IMR-90 (cell line): ENCODE data around the gene SPDYE16.
"Not testable (repeated sequence)": the region's sequence is repeated elsewhere in the genome, so short reads cannot be mapped to it uniquely, and the experiment has no call there.

ENCODE experiments used
- POLR2A ChIP-seq: IDR thresholded peaks from 2 replicates; pipeline ENCODE4 v1.6.1; 2012; ENCODE audit warnings: mild to moderate bottlenecking, low read depth, low read length
- RCOR1 ChIP-seq: IDR thresholded peaks from 2 replicates; pipeline ENCODE4 v1.6.1; 2012; ENCODE audit warnings: mild to moderate bottlenecking, low read length, improper control_type of control experiment; ENCODE audit not compliant: insufficient replicate concordance
- RFX5 ChIP-seq: IDR thresholded peaks from 2 replicates; pipeline ENCODE4 v1.8.0; 2012; ENCODE audit warnings: low read depth, mild to moderate bottlenecking, low read length, moderate library complexity
- TF ChIP-seq, protein P1 (sequence below): conservative IDR thresholded peaks from 2 replicates; pipeline ENCODE4 v1.5.1; 2012; ENCODE audit warnings: mild to moderate bottlenecking, low read depth, low read length, improper control_type of control experiment

DNA sequence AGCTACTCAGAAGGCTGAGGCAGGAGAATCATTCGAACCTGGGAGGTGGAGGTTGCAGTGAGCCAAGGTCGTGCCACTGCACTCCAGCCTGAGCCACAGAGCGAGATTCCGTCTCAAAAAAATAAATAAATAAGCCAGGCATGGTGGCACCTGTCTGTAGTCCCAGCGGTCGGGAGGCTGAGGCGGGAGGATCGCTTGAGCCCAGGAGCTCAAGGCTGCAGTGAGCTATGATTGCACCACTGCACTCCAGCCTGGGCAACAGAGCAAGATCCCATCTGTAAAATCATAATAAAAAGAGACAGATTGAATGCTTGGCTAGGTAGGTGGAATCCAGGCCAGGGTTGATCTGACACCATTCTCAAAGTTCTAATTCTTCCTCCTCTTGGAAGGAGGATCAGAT lies 36.5 kb downstream of the SPDYE16 start:
- not testable (repeated sequence) for TF ChIP-seq RFX5, POLR2A, RCOR1
- TF ChIP-seq, protein P1, sequence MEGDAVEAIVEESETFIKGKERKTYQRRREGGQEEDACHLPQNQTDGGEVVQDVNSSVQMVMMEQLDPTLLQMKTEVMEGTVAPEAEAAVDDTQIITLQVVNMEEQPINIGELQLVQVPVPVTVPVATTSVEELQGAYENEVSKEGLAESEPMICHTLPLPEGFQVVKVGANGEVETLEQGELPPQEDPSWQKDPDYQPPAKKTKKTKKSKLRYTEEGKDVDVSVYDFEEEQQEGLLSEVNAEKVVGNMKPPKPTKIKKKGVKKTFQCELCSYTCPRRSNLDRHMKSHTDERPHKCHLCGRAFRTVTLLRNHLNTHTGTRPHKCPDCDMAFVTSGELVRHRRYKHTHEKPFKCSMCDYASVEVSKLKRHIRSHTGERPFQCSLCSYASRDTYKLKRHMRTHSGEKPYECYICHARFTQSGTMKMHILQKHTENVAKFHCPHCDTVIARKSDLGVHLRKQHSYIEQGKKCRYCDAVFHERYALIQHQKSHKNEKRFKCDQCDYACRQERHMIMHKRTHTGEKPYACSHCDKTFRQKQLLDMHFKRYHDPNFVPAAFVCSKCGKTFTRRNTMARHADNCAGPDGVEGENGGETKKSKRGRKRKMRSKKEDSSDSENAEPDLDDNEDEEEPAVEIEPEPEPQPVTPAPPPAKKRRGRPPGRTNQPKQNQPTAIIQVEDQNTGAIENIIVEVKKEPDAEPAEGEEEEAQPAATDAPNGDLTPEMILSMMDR, result not testable (repeated sequence)
